ENCODE results near the gene MPP1. TPM values are rescaled to one million over a fixed set of nuclear protein-coding genes. Genes with fewer than 3 reads are reported as not detected.
A peak's percentile ranks its signal among the peaks of the same experiment; 100 is the strongest.

MPP1 gene
- total and polyA plus RNA-seq, 9 of the 15 experiments (the other 6 are each of a cell fraction or from before 2014, with no cell fraction given) = 227 to 395 (median 283) TPM

- TF ChIP-seq ZBTB40 (IDR thresholded peaks at IDR 0.05) (no peak), ZBTB40 (CRISPR knock-in tag; IDR thresholded peaks at IDR 0.05) (no peak), MIER1 (IDR thresholded peaks at IDR 0.05; ENCODE audit: low read depth) (no peak), ZNF280B (CRISPR knock-in tag; IDR thresholded peaks at IDR 0.05) (no peak), HOMEZ (CRISPR knock-in tag; IDR thresholded peaks at IDR 0.05) (no peak), GABPA (tag; conservative IDR thresholded peaks at IDR 0.05; ENCODE audit: low read depth) (no peak), BRF1 (IDR thresholded peaks at IDR 0.05; ENCODE audit: borderline replicate concordance, extremely low read depth, insufficient read length) (no peak), KDM2B (CRISPR knock-in tag; IDR thresholded peaks at IDR 0.05) (no peak), KDM1A (IDR thresholded peaks at IDR 0.05) (peak; percentile 62 to 65), ETV6 (IDR thresholded peaks at IDR 0.05; ENCODE audit: borderline replicate concordance in 1 of 2, low read depth in 2 of 2, low read length in 1 of 2) (no peak), ETV6 (CRISPR knock-in tag; IDR thresholded peaks at IDR 0.05; ENCODE audit: borderline replicate concordance) (no peak), GABPB1 (CRISPR knock-in tag; IDR thresholded peaks at IDR 0.05) (0 out of 2 replicates have a peak, but pooled peaks have one; percentile 46), EP300 (IDR thresholded peaks at IDR 0.05; ENCODE audit: low read length) (peak; percentile 65)
Observed at GRCh38 chrX:154751669-154752271, 53.5 kb downstream of the MPP1 start (continued).
